Ishikawa (cell line): Measurements from ENCODE around the gene RAB7B.
A peak's percentile ranks its signal among the peaks of the same experiment; 100 is the strongest.

ENCODE experiments used
- CEBPB ChIP-seq: IDR thresholded peaks from 2 replicates; pipeline ENCODE4 v1.6.1; 2012
- CREB1 ChIP-seq: IDR thresholded peaks from 2 replicates; pipeline ENCODE4 v1.6.1; 2012; ENCODE audit warnings: low read depth
- EGR1 ChIP-seq: IDR thresholded peaks from 2 replicates; pipeline ENCODE4 v1.6.1; 2012
- EP300 ChIP-seq: IDR thresholded peaks from 2 replicates; pipeline ENCODE4 v1.6.1; 2012; ENCODE audit warnings: borderline replicate concordance
- FOXM1 ChIP-seq: IDR thresholded peaks from 2 replicates; pipeline ENCODE4 v1.6.1; 2012; ENCODE audit warnings: low read depth, borderline replicate concordance
- RAD21 ChIP-seq: IDR thresholded peaks from 2 replicates; pipeline ENCODE4 v1.6.1; 2012; ENCODE audit warnings: low read depth
- TAF1 ChIP-seq: IDR thresholded peaks from 2 replicates; pipeline ENCODE4 v1.6.1; 2012; ENCODE audit warnings: low read depth, mild to moderate bottlenecking
- TCF12 ChIP-seq: IDR thresholded peaks from 2 replicates; pipeline ENCODE4 v1.6.1; 2012; ENCODE audit warnings: low read depth
- TEAD4 ChIP-seq: IDR thresholded peaks from 2 replicates; pipeline ENCODE4 v1.6.1; 2012
- YY1 ChIP-seq: IDR thresholded peaks from 2 replicates; pipeline ENCODE4 v1.6.1; 2012; ENCODE audit warnings: low read depth
- ZBTB7A ChIP-seq: IDR thresholded peaks from 2 replicates; pipeline ENCODE4 v1.6.1; 2012; ENCODE audit warnings: low read depth
- TF ChIP-seq, protein P1 (sequence below): IDR thresholded peaks from 2 replicates; pipeline ENCODE4 v1.6.1; 2012; ENCODE audit warnings: low read depth, mild to moderate bottlenecking
- TF ChIP-seq, protein P2 (sequence below): IDR thresholded peaks from 2 replicates; pipeline ENCODE4 v1.6.1; 2012
- TF ChIP-seq, protein P3 (sequence below): IDR thresholded peaks from 2 replicates; pipeline ENCODE4 v1.6.1; 2012

DNA sequence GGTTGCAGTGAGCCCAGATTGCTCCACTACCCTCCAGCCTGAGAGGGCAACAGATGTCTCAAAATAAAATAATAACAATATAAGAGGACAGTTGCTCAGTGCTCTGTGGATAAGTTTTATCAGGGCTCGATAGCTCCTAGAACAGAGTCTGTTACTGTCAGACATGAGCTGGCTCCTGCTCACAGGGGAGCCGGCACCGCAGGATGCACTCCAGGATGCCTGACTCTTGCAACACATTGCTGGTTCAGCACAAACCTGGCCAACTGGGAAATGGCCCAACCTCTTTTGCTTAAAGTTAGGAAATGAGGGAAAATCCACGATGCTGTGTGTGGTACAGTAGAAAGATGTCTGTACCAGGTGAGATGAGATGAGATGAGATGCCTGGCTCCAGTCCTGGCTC lies 26.3 kb upstream of the RAB7B start:
- TF ChIP-seq, protein P1, sequence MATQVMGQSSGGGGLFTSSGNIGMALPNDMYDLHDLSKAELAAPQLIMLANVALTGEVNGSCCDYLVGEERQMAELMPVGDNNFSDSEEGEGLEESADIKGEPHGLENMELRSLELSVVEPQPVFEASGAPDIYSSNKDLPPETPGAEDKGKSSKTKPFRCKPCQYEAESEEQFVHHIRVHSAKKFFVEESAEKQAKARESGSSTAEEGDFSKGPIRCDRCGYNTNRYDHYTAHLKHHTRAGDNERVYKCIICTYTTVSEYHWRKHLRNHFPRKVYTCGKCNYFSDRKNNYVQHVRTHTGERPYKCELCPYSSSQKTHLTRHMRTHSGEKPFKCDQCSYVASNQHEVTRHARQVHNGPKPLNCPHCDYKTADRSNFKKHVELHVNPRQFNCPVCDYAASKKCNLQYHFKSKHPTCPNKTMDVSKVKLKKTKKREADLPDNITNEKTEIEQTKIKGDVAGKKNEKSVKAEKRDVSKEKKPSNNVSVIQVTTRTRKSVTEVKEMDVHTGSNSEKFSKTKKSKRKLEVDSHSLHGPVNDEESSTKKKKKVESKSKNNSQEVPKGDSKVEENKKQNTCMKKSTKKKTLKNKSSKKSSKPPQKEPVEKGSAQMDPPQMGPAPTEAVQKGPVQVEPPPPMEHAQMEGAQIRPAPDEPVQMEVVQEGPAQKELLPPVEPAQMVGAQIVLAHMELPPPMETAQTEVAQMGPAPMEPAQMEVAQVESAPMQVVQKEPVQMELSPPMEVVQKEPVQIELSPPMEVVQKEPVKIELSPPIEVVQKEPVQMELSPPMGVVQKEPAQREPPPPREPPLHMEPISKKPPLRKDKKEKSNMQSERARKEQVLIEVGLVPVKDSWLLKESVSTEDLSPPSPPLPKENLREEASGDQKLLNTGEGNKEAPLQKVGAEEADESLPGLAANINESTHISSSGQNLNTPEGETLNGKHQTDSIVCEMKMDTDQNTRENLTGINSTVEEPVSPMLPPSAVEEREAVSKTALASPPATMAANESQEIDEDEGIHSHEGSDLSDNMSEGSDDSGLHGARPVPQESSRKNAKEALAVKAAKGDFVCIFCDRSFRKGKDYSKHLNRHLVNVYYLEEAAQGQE, result no peak
- peak; percentile 97 for TF ChIP-seq CEBPB
- TF ChIP-seq FOXM1, result no peak
- TF ChIP-seq RAD21, result no peak
- TF ChIP-seq EGR1, result no peak
- TF ChIP-seq TAF1, result no peak
- no peak for TF ChIP-seq YY1
- TF ChIP-seq, protein P2, sequence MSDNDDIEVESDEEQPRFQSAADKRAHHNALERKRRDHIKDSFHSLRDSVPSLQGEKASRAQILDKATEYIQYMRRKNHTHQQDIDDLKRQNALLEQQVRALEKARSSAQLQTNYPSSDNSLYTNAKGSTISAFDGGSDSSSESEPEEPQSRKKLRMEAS, result no peak
- no peak for TF ChIP-seq EP300
- TF ChIP-seq, protein P3, sequence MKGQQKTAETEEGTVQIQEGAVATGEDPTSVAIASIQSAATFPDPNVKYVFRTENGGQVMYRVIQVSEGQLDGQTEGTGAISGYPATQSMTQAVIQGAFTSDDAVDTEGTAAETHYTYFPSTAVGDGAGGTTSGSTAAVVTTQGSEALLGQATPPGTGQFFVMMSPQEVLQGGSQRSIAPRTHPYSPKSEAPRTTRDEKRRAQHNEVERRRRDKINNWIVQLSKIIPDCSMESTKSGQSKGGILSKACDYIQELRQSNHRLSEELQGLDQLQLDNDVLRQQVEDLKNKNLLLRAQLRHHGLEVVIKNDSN, result no peak
- no peak for TF ChIP-seq CREB1
- TF ChIP-seq TCF12, result 0 out of 2 replicates have a peak, but pooled peaks have one; percentile 35
- TF ChIP-seq TEAD4, result no peak
- TF ChIP-seq ZBTB7A, result no peak
